Measurements from ENCODE around the gene SH3TC1.

The SH3TC1 gene

DNA sequence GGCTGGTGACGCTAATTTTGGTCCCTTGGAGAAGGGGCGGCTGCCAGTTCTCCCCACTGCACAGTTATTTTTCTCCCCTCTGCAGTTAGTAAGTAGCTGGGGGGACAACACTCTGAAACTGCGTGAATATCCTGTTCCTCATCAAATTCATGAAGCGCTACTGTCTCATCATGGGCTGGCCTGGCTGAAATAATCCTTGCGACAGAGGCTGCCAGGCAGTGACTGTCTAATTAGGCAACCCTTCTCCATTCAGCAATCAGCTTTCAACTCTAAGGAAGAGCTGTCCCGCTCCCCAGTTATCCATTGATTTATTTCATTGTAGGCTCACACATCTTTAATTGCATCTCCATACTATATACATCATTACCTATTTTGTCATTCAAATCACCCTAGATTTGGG is 8.2 kb downstream of the SH3TC1 start:
- Histone ChIP-seq H3K9ac (ENCODE audit: low read length) (no peak overlapping the region), H3K27ac (ENCODE audit: low read depth, low read length) (no peak overlapping the region), H2AFZ (ENCODE audit: low read depth, low read length, severe bottlenecking) (no peak overlapping the region), H3K9me2 (replicated peaks; ENCODE audit: insufficient read depth, low read length) (no peaks in the 10 kb centered on the region), H3K4me2 (ENCODE audit: low read depth, low read length, poor library complexity, severe bottlenecking) (no peak overlapping the region), H3K9me3 (ENCODE audit: insufficient read depth, low read length) (no peaks in the 10 kb centered on the region), H4K20me1 (ENCODE audit: low read depth, low read length) (no peaks in the 10 kb centered on the region), H3K36me3 (ENCODE audit: low read length) (no peaks in the 10 kb centered on the region), H3K79me2 (ENCODE audit: insufficient read depth, low read length) (no peaks in the 10 kb centered on the region), H3K27me3 (ENCODE audit: low read length) (no peaks in the 10 kb centered on the region), H3K4me3 (ENCODE audit: insufficient read depth, low read length, poor library complexity, severe bottlenecking) (no peak overlapping the region), H3F3A (ENCODE audit: insufficient read depth) (no peaks in the 10 kb centered on the region)
- TF ChIP-seq, protein P1, sequence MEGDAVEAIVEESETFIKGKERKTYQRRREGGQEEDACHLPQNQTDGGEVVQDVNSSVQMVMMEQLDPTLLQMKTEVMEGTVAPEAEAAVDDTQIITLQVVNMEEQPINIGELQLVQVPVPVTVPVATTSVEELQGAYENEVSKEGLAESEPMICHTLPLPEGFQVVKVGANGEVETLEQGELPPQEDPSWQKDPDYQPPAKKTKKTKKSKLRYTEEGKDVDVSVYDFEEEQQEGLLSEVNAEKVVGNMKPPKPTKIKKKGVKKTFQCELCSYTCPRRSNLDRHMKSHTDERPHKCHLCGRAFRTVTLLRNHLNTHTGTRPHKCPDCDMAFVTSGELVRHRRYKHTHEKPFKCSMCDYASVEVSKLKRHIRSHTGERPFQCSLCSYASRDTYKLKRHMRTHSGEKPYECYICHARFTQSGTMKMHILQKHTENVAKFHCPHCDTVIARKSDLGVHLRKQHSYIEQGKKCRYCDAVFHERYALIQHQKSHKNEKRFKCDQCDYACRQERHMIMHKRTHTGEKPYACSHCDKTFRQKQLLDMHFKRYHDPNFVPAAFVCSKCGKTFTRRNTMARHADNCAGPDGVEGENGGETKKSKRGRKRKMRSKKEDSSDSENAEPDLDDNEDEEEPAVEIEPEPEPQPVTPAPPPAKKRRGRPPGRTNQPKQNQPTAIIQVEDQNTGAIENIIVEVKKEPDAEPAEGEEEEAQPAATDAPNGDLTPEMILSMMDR (IDR thresholded peaks at IDR 0.05; ENCODE audit: insufficient read depth, low read length, poor library complexity, severe bottlenecking), result no peak
- TF ChIP-seq EZH2phosphoT487 (conservative IDR thresholded peaks at IDR 0.05; ENCODE audit: low read length), result no peak

DNA sequence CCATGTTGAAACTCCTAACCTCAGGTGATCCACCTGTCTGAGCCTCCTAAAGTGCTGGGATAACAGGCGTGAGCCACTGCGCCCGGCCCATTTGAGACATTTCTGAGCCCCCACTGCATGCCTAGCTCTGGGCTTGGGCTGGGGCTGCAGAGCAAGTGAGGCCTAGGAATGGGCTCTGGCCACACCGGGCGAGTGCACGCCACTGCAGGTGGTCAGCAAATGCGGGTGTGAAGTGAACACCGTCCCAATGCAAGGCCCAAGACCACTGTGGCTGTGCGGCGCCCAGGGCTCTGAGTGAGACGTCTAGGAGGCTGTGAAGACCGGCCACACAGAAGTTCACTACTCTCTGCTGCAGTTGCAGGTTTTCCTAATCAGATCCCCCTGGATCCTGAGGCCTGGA is 9.5 kb downstream of the SH3TC1 start:
- Histone ChIP-seq H3K36me3 (ENCODE audit: low read length) (no peaks in the 10 kb centered on the region), H3F3A (ENCODE audit: insufficient read depth) (no peaks in the 10 kb centered on the region), H4K20me1 (ENCODE audit: low read depth, low read length) (no peaks in the 10 kb centered on the region), H3K27ac (ENCODE audit: low read depth, low read length) (no peak overlapping the region), H3K79me2 (ENCODE audit: insufficient read depth, low read length) (no peaks in the 10 kb centered on the region), H3K9me3 (ENCODE audit: insufficient read depth, low read length) (no peaks in the 10 kb centered on the region), H3K9ac (ENCODE audit: low read length) (no peak overlapping the region), H3K4me2 (ENCODE audit: low read depth, low read length, poor library complexity, severe bottlenecking) (no peak overlapping the region), H3K27me3 (ENCODE audit: low read length) (no peaks in the 10 kb centered on the region), H3K9me2 (replicated peaks; ENCODE audit: insufficient read depth, low read length) (no peaks in the 10 kb centered on the region), H2AFZ (ENCODE audit: low read depth, low read length, severe bottlenecking) (no peak overlapping the region), H3K4me3 (ENCODE audit: insufficient read depth, low read length, poor library complexity, severe bottlenecking) (no peak overlapping the region)
- TF ChIP-seq, protein P1 (IDR thresholded peaks at IDR 0.05; ENCODE audit: insufficient read depth, low read length, poor library complexity, severe bottlenecking), result no peak
- no peak for TF ChIP-seq EZH2phosphoT487 (conservative IDR thresholded peaks at IDR 0.05; ENCODE audit: low read length)

DNA sequence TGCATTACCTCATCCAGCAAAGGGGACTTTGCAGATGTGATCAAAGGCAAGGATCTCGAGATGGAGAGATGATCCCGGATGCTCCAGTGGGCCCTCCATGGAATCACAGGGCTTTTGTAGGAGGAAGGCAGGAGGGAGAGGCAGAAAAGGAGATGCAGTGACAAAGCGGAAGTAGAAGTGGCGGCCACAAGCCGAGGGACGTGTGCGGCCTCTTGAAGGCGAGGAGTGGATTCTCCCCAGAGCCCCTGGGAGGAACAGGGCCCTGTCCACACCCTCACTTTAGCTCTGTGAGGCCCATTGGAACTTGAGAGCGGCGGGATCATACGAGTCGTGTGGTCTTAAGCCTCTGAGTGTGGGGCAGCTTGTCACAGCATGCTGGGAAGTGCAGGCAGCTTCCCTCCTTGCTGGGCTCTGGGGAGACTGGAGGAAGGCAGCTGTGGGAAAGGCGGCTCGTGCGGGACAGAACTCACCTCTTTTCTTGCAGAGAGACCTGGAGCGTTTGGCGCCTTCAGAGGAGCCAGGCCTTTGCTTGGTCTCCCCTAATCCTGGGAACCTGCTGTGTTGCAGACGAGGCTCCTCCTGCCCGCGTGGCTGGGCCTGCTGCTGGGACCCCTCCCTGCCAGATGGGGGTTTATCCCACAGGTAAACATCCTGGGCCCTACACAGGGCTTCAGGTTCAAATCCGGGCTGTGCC is 10.2 kb downstream of the SH3TC1 start:
- Histone ChIP-seq H3K4me3 (ENCODE audit: insufficient read depth, low read length, poor library complexity, severe bottlenecking) (no peak overlapping the region), H3F3A (ENCODE audit: insufficient read depth) (no peaks in the 10 kb centered on the region), H4K20me1 (ENCODE audit: low read depth, low read length) (no peaks in the 10 kb centered on the region), H3K4me2 (ENCODE audit: low read depth, low read length, poor library complexity, severe bottlenecking) (no peak overlapping the region), H3K9me3 (ENCODE audit: insufficient read depth, low read length) (no peaks in the 10 kb centered on the region), H3K9me2 (replicated peaks; ENCODE audit: insufficient read depth, low read length) (no peaks in the 10 kb centered on the region), H3K9ac (ENCODE audit: low read length) (no peak overlapping the region), H3K27me3 (ENCODE audit: low read length) (no peaks in the 10 kb centered on the region), H2AFZ (ENCODE audit: low read depth, low read length, severe bottlenecking) (no peak overlapping the region), H3K79me2 (ENCODE audit: insufficient read depth, low read length) (no peaks in the 10 kb centered on the region), H3K27ac (ENCODE audit: low read depth, low read length) (no peak overlapping the region), H3K36me3 (ENCODE audit: low read length) (no peaks in the 10 kb centered on the region)
- TF ChIP-seq, protein P1 (IDR thresholded peaks at IDR 0.05; ENCODE audit: insufficient read depth, low read length, poor library complexity, severe bottlenecking), result no peak
- no peak for TF ChIP-seq EZH2phosphoT487 (conservative IDR thresholded peaks at IDR 0.05; ENCODE audit: low read length)

Measured in SU-DHL-6 (cell line).